ENCODE measurements around the gene SLC38A7. TPM values are rescaled to one million over a fixed set of nuclear protein-coding genes. Genes with fewer than 3 reads are reported as not detected.

The SLC38A7 gene
- total RNA-seq, 1 donor from 2014 or later = 23.5 TPM

Other genes with a start within 250 kb of the SLC38A7 start
- gene NDRG4, start 184.6 kb downstream of the SLC38A7 start, total RNA-seq = 150 TPM
- 24.4 TPM for gene SETD6, start 169.3 kb downstream of the SLC38A7 start, total RNA-seq
- gene CNOT1, start 54.9 kb downstream of the SLC38A7 start, total RNA-seq = 324 TPM
- gene GOT2, start 49.5 kb upstream of the SLC38A7 start, total RNA-seq = 48.7 TPM